K562 (cell line): ENCODE data around the gene PPP1R12B. TPM values are rescaled to one million over a fixed set of nuclear protein-coding genes. Genes with fewer than 3 reads are reported as not detected.

Source experiments
- SMAD1 ChIP-seq: fragments of 150-350 bp; IDR thresholded peaks from 2 replicates; pipeline ENCODE4 v1.6.1; 2014; ENCODE audit warnings: low read length, low read depth; ENCODE audit not compliant: partially characterized antibody
- polyA plus RNA-seq, 8 experiments: library from polyadenylated mRNA; depleted of rRNA in 4 of 8; stranded (reverse) in 5 of 8; unstranded in 3 of 8; fragments of >200 nt; fragmentation: Nextera tagmentation in 2 of 8; fragmentation: Illumina TruSeq in 1 of 8; extraction: Ambion mirVana in 2 of 8; extraction: Trizol in 1 of 8; gene quantifications; 2 replicates each; pipeline versions ENCODE4 v1.2.1 to v1.2.3, GENCODE V29; 2011 to 2014; ENCODE audit warnings: inconsistent platforms in 1 of 8, missing spikeins in 1 of 8
- total RNA-seq, 7 experiments: library from RNA; depleted of rRNA in 6 of 7; stranded (reverse); fragments of >200 nt in 6 of 7; fragmentation: Illumina TruSeq in 2 of 7; extraction: Trizol in 2 of 7; gene quantifications; 2 replicates each; pipeline versions ENCODE4 v1.2.1 to v1.2.3, GENCODE V29; 2011 to 2021; ENCODE audit warnings: low replicate concordance in 1 of 7
- TF ChIP-seq, protein P1 (sequence below), 2 experiments: fragments of 450-650 bp in 1 of 2; sonication (generic) in 1 of 2; formaldehyde crosslinking in 1 of 2; IDR thresholded peaks; 2 replicates each; pipeline versions ENCODE4 v1.7.1 to v1.9.0; 2016 to 2022; ENCODE audit warnings: inconsistent platforms in 1 of 2, mild to moderate bottlenecking in 1 of 2, missing genetic modification reagents in 1 of 2

Gene PPP1R12B
- total and polyA plus RNA-seq, 9 of the 15 experiments (the other 6 are each of a cell fraction or from before 2014, with no cell fraction given), result 0.73 to 16.9 (median 13.6) TPM

DNA sequence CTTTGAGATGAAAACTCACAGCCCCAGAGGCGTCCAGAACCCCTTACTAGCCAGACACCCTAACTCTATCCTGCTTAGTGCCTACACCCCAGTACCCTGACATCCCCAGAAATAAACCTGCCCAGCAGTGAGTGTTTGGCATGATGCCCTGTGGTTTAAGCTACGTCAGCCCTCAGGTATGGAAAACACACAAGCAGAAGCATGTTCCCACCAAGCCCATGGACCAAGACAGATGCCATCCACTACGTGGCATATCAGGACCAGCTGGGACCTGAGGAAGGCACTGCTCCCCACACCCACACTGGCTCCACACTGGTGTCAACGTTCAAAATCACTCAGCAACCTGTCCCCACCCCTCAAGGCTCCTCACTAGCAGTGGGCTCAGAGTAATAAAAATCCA is 245.3 kb downstream of the PPP1R12B start (continued):
- TF ChIP-seq, protein P1, sequence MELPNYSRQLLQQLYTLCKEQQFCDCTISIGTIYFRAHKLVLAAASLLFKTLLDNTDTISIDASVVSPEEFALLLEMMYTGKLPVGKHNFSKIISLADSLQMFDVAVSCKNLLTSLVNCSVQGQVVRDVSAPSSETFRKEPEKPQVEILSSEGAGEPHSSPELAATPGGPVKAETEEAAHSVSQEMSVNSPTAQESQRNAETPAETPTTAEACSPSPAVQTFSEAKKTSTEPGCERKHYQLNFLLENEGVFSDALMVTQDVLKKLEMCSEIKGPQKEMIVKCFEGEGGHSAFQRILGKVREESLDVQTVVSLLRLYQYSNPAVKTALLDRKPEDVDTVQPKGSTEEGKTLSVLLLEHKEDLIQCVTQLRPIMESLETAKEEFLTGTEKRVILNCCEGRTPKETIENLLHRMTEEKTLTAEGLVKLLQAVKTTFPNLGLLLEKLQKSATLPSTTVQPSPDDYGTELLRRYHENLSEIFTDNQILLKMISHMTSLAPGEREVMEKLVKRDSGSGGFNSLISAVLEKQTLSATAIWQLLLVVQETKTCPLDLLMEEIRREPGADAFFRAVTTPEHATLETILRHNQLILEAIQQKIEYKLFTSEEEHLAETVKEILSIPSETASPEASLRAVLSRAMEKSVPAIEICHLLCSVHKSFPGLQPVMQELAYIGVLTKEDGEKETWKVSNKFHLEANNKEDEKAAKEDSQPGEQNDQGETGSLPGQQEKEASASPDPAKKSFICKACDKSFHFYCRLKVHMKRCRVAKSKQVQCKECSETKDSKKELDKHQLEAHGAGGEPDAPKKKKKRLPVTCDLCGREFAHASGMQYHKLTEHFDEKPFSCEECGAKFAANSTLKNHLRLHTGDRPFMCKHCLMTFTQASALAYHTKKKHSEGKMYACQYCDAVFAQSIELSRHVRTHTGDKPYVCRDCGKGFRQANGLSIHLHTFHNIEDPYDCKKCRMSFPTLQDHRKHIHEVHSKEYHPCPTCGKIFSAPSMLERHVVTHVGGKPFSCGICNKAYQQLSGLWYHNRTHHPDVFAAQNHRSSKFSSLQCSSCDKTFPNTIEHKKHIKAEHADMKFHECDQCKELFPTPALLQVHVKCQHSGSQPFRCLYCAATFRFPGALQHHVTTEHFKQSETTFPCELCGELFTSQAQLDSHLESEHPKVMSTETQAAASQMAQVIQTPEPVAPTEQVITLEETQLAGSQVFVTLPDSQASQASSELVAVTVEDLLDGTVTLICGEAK (IDR thresholded peaks at IDR 0.05), result no peak
- TF ChIP-seq, protein P1 (CRISPR knock-in tag; IDR thresholded peaks at IDR 0.05), result no peak
- TF ChIP-seq SMAD1, result no peak
